ENCODE data around the gene RAB3A. TPM values are rescaled to one million over a fixed set of nuclear protein-coding genes. Genes with fewer than 3 reads are reported as not detected.

RAB3A gene
- polyA plus RNA-seq, 1 experiment = 2.8 TPM

DNA sequence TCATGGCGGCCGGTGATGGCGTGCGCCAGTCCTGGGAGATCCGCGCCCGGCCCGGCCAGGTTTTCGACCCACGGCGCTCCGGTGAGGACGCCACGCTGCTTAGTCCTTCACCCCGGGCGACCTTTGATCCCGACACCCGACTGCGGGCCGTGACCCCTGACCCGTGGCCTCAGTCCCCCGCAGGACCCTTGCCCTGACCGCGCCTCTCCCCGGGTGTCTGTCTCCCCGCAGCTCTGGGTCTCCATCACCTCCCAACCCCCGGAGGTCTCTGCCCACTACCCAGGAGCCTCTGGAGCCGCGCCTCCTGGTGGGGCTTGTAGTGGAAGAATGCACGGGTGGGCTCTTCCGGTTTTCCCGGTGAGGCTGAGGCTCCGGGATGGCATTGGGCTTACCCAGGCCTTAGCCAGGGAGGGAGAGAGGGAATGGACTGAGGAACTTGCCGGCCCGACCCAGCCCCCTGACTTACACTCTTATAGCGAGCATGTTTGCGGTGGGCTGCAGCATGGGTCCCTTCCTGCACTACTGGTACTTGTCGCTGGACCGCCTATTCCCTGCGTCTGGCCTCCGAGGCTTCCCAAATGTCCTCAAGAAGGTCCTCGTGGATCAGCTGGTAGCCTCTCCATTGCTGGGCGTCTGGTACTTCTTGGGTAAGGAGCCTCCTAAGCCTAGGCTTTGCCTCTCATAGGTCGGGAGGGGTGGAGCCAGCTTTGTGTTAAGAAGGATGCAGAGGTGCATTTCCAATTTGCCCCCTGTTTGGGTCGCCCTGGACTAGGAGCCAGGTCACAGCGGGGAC lies 10.3 kb downstream of the RAB3A start:
- no peaks in the 10 kb centered on the region; the same call in 1 of the 2 replicates for H3K9me3 ChIP-seq (ENCODE audit: control insufficient read depth, insufficient read depth, low read length)
- POLR2A ChIA-PET = interaction anchor here (0.6 to 4.5 kb wide), 11 partner anchors 11 to 516 kb away, joined by 3 to 30 read pairs (median 4); partner anchors contain the start of genes GDF15, JUND and RAB3A
- TF ChIP-seq, protein P1, sequence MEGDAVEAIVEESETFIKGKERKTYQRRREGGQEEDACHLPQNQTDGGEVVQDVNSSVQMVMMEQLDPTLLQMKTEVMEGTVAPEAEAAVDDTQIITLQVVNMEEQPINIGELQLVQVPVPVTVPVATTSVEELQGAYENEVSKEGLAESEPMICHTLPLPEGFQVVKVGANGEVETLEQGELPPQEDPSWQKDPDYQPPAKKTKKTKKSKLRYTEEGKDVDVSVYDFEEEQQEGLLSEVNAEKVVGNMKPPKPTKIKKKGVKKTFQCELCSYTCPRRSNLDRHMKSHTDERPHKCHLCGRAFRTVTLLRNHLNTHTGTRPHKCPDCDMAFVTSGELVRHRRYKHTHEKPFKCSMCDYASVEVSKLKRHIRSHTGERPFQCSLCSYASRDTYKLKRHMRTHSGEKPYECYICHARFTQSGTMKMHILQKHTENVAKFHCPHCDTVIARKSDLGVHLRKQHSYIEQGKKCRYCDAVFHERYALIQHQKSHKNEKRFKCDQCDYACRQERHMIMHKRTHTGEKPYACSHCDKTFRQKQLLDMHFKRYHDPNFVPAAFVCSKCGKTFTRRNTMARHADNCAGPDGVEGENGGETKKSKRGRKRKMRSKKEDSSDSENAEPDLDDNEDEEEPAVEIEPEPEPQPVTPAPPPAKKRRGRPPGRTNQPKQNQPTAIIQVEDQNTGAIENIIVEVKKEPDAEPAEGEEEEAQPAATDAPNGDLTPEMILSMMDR (IDR thresholded peaks at IDR 0.05; ENCODE audit: low read depth, low read length) = no peak
- H3K27me3 ChIP-seq (ENCODE audit: control insufficient read depth, insufficient read depth, low read length) = no peaks in the 10 kb centered on the region
- no peak for DNase-seq (ENCODE audit: low read depth, low spot score)
- H3K4me3 ChIP-seq (ENCODE audit: low read depth, low read length) = peak overlapping the region; percentile 84
- CTCF ChIA-PET = interaction anchor here (0.7 to 4.1 kb wide), 4 partner anchors 11 to 86 kb away, joined by 3 to 99 read pairs (median 10); a partner anchor contains a TSS
- H3K27ac ChIP-seq (ENCODE audit: low read depth, low read length) = peak overlapping the region; percentile 31

DNA sequence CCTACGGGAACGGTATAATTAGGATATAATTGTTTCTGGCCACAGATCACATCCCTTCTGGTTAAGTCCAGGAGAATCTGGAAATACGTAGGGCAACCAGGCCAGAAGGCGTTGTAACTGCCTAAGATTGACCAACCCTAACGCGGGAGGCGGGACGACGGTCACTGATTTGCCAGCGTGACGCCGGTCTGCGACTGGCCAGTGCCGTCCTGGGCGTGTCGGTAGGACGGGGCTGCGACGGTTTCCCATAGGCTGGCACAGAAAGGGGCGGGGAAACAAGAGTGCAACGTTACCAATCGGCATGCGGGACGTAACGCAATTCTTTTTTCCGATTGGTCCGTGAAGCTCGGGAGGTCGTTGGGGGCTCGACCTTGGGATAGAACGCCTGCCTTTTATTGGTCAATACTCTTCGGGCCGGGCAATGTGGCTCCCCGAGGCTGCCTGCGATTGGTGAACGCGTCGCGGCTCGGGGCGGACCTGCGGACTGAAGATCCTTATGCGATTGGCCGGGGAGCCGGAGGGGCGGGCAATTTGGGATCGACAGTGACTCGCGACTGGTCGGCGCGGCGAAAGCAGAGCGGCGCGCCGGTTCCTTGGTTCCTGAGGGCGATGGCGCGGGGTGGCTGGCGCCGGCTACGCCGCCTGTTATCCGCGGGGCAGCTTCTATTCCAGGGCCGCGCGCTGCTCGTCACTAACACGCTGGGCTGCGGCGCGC lies 11.0 kb downstream of the RAB3A start, which contains the start of gene MPV17L2:
TSS of gene MPV17L2 (plus strand) at position 546 of the 715 bp plus-strand sequence. CDS start at position 610, 64 bp downstream.
- peak; percentile 100 for DNase-seq (ENCODE audit: low read depth, low spot score)
- peak within 1 kb of the TSS; percentile 90 for H3K27ac ChIP-seq (ENCODE audit: low read depth, low read length)
- peak within 1 kb of the TSS; percentile 84 for H3K4me3 ChIP-seq (ENCODE audit: low read depth, low read length)
- CTCF ChIA-PET = interaction anchor here (0.7 to 4.1 kb wide), 14 partner anchors 10 to 209 kb away, joined by 3 to 99 read pairs (median 6); partner anchors contain the start of gene RAB3A
- TF ChIP-seq, protein P1 (IDR thresholded peaks at IDR 0.05; ENCODE audit: low read depth, low read length) = no peak
- no peaks in the 10 kb centered on the region; the same call in 1 of the 2 replicates for H3K9me3 ChIP-seq (ENCODE audit: control insufficient read depth, insufficient read depth, low read length)
- no peaks in the 10 kb centered on the region for H3K27me3 ChIP-seq (ENCODE audit: control insufficient read depth, insufficient read depth, low read length)
- POLR2A ChIA-PET = interaction anchor here (0.6 to 4.5 kb wide), 13 partner anchors 11 to 517 kb away, joined by 3 to 30 read pairs (median 4); partner anchors contain the start of genes GDF15, JUND and RAB3A

DNA sequence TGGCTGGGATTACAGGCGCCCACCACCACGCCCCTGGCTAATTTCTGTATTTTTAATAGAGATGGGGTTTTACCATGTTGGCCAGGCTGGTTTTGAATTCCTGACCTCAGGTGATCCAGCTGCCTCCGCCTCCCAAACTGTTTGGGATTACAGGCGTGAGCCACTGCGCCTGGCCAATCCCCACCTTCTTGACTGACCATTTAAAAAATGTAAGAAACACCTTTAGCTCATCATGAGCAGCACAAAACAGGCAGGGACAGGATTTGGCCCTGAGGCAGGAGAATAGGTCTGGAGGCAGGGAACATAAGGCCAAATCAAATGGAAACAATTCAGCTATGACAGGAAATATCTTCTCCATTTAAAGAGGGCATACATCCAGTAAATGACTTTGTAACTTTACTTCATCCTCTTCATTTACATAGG lies 12.2 kb downstream of the RAB3A start:
- ChIA-PET CTCF (interaction anchor here (0.5 to 4.1 kb wide), 20 partner anchors 9 to 150 kb away, joined by 3 to 99 read pairs (median 5); partner anchors contain the start of gene RAB3A), POLR2A (interaction anchor here (1.8 to 4.5 kb wide), 3 partner anchors 13 to 194 kb away, joined by 3 to 30 read pairs (median 21); partner anchors contain the start of genes GDF15, JUND and RAB3A)
- DNase-seq (ENCODE audit: low read depth, low spot score) = no peak
- Histone ChIP-seq H3K27ac (ENCODE audit: low read depth, low read length) (peak overlapping the region; percentile 90), H3K4me3 (ENCODE audit: low read depth, low read length) (peak overlapping the region; percentile 76), H3K9me3 (ENCODE audit: control insufficient read depth, insufficient read depth, low read length) (no peaks in the 10 kb centered on the region; the same call in 1 of the 2 replicates), H3K27me3 (ENCODE audit: control insufficient read depth, insufficient read depth, low read length) (no peaks in the 10 kb centered on the region)
- TF ChIP-seq, protein P1 (IDR thresholded peaks at IDR 0.05; ENCODE audit: low read depth, low read length) = no peak

DNA sequence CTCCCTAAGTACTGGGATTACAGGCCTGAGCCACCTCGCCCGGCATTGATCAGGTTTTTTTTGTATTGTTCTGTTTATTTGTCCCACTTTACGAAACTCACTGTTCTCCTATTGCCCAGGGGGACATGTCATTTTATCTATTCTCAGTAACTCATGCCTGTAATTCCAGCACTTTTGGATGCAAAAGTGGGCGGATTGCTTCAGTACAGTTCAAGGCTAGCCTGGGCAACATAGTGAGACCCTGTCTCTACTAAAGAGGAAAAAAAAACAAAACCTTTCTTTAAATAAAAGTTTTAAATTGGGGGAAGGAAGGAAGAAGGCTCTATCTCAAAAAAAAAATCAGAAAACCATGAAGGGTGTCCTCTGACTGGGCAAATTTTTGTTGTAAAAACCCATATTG lies 13.6 kb downstream of the RAB3A start:
- H3K27me3 ChIP-seq (ENCODE audit: control insufficient read depth, insufficient read depth, low read length) = no peaks in the 10 kb centered on the region

More for the DNA sequence above, 13.6 kb downstream of the RAB3A start:
- DNase-seq (ENCODE audit: low read depth, low spot score) = no peak
- ChIA-PET POLR2A (no interaction called here), CTCF (no interaction called here)
- no peaks in the 10 kb centered on the region; the same call in 1 of the 2 replicates for H3K9me3 ChIP-seq (ENCODE audit: control insufficient read depth, insufficient read depth, low read length)
- H3K4me3 ChIP-seq (ENCODE audit: low read depth, low read length) = no peak overlapping the region
- H3K27ac ChIP-seq (ENCODE audit: low read depth, low read length) = no peak overlapping the region
- TF ChIP-seq, protein P1 (IDR thresholded peaks at IDR 0.05; ENCODE audit: low read depth, low read length) = no peak

Data from AG04450 (cell line).